ENCODE data around the gene EXOC6. TPM values are rescaled to one million over a fixed set of nuclear protein-coding genes. Genes with fewer than 3 reads are reported as not detected.

The EXOC6 gene
- total and polyA plus RNA-seq, 11 donors: 5.8 to 12.3 (median 9.9) TPM

- intact Hi-C loops (cut with DNase I): no loop called here
- H3K4me1 ChIP-seq: peaks cover 0 to 5% (median 0%) of the 10 kb centered on the region in 12 donors
- 80 to 83% (median 82%) methylated on average over 9 of the region's 9 CpGs for WGBS, 4 donors
- H3K9me3 ChIP-seq: peaks cover 0 to 3% (median 0%) of the 10 kb centered on the region in 12 donors
- no peak overlapping the region for H3K27ac ChIP-seq
- H3K27me3 ChIP-seq: no peaks in the 10 kb centered on the region
- TF ChIP-seq POLR2A (IDR thresholded peaks at IDR 0.05) (no peak), CTCF (IDR thresholded peaks at IDR 0.05) (no peak)
- no peaks in the 10 kb centered on the region for H3K36me3 ChIP-seq
- no peak overlapping the region for H3K4me3 ChIP-seq
- no peak for ATAC-seq
- no peak for DNase-seq
Observed at GRCh38 chr10:92801978-92802872, 46.1 kb upstream of the EXOC6 start.

GRCh38 chr10:92809840-92810239 lies 38.5 kb upstream of the EXOC6 start:
- no peak for DNase-seq
- no peaks in the 10 kb centered on the region for H3K36me3 ChIP-seq
- H3K4me3 ChIP-seq: no peak overlapping the region
- intact Hi-C loops (cut with DNase I): loop anchor here in 5 of 10 donors (5.0 to 10.0 kb wide), 3 partner anchors 53 to 115 kb away; no protein-coding TSS in a partner anchor
- peaks cover 0 to 8% (median 0%) of the 10 kb centered on the region in 9 donors for H3K27me3 ChIP-seq
- TF ChIP-seq POLR2A (IDR thresholded peaks at IDR 0.05): no peak
- no peak for TF ChIP-seq CTCF (IDR thresholded peaks at IDR 0.05)
- H3K27ac ChIP-seq: no peak overlapping the region
- H3K9me3 ChIP-seq: no peaks in the 10 kb centered on the region
- 90 to 92% (median 90%) methylated on average over 3 of the region's 3 CpGs for WGBS, 4 donors
- ATAC-seq: no peak
- H3K4me1 ChIP-seq: peaks cover 0 to 7% (median 0%) of the 10 kb centered on the region in 12 donors

GRCh38 chr10:92810934-92811532 lies 37.3 kb upstream of the EXOC6 start:
- TF ChIP-seq POLR2A (IDR thresholded peaks at IDR 0.05) (no peak), CTCF (IDR thresholded peaks at IDR 0.05) (no peak)
- Histone ChIP-seq H3K9me3 (no peaks in the 10 kb centered on the region), H3K36me3 (no peaks in the 10 kb centered on the region), H3K27ac (no peak overlapping the region), H3K4me1 (peaks cover 0 to 7% (median 0%) of the 10 kb centered on the region in 12 donors), H3K27me3 (peaks cover 0 to 8% (median 0%) of the 10 kb centered on the region in 9 donors), H3K4me3 (no peak overlapping the region)
- intact Hi-C loops (cut with DNase I): loop anchor here in 5 of 10 donors (5.0 to 10.0 kb wide), 3 partner anchors 54 to 116 kb away; no protein-coding TSS in a partner anchor
- ATAC-seq (no peak), DNase-seq (no peak)
- 57 to 81% (median 63%) methylated on average over 4 of the region's 4 CpGs for WGBS, 4 donors

- Histone ChIP-seq H3K27ac (no peak overlapping the region), H3K4me1 (peaks cover 0 to 13% (median 0%) of the 10 kb centered on the region in 12 donors), H3K9me3 (no peaks in the 10 kb centered on the region), H3K36me3 (no peaks in the 10 kb centered on the region), H3K4me3 (no peak overlapping the region), H3K27me3 (peaks cover 0 to 8% (median 0%) of the 10 kb centered on the region in 9 donors)
- DNase-seq (peak in 1 of 5 donors; percentile 27), ATAC-seq (peak in 2 of 4 donors; percentile 14 to 24)
- TF ChIP-seq CTCF (IDR thresholded peaks at IDR 0.05) (no peak), POLR2A (IDR thresholded peaks at IDR 0.05) (no peak)
- intact Hi-C loops (cut with DNase I): loop anchor here in 5 of 10 donors (5.0 to 10.0 kb wide), 3 partner anchors 55 to 117 kb away; no protein-coding TSS in a partner anchor
- 43 to 81% (median 57%) methylated on average over 1 of the region's 1 CpG for WGBS, 4 donors
Observed at GRCh38 chr10:92811986-92812385, 36.3 kb upstream of the EXOC6 start.

All from heart left ventricle (tissue), 16 donors.